Measurements from ENCODE around the gene ZNFX1.

ZNFX1 gene

GRCh38 chr20:49277786-49278035 is 146 bp downstream of the ZNFX1 start:
- DNase-seq, result no peak

GRCh38 chr20:49276961-49277785 is 684 bp downstream of the ZNFX1 start:
- DNase-seq, result no peak

GRCh38 chr20:49276161-49276960 is 1.5 kb downstream of the ZNFX1 start:
- DNase-seq, result no peak

- no peak for DNase-seq
Measured at GRCh38 chr20:49275636-49276035, 2.2 kb downstream of the ZNFX1 start.

- no peak for DNase-seq
Measured at GRCh38 chr20:49275216-49275615, 2.6 kb downstream of the ZNFX1 start.

GRCh38 chr20:49273696-49274277 is 4.1 kb downstream of the ZNFX1 start:
- DNase-seq, result no peak

- no peak for DNase-seq
Measured at GRCh38 chr20:49272654-49273053, 5.2 kb downstream of the ZNFX1 start.

GRCh38 chr20:49270736-49271135 is 7.1 kb downstream of the ZNFX1 start:
- no peak for DNase-seq

- DNase-seq, result no peak
Measured at GRCh38 chr20:49270177-49270576, 7.7 kb downstream of the ZNFX1 start.

- DNase-seq, result no peak
Measured at GRCh38 chr20:49268600-49269365, 9.1 kb downstream of the ZNFX1 start.

GRCh38 chr20:49267327-49267726 is 10.5 kb downstream of the ZNFX1 start:
- DNase-seq, result no peak

GRCh38 chr20:49262444-49262843 is 15.4 kb downstream of the ZNFX1 start:
- DNase-seq, result no peak

- DNase-seq, result no peak
Measured at GRCh38 chr20:49261173-49261572, 16.7 kb downstream of the ZNFX1 start.

- no peak for DNase-seq
Measured at GRCh38 chr20:49260218-49260617, 17.6 kb downstream of the ZNFX1 start.

- DNase-seq, result no peak
Measured at GRCh38 chr20:49259799-49260198, 18.1 kb downstream of the ZNFX1 start.

- DNase-seq, result no peak
Measured at GRCh38 chr20:49259284-49259683, 18.6 kb downstream of the ZNFX1 start.

- no peak for DNase-seq
Measured at GRCh38 chr20:49256261-49256660, 21.6 kb downstream of the ZNFX1 start.

GRCh38 chr20:49252556-49253350 is 25.1 kb downstream of the ZNFX1 start:
- DNase-seq, result no peak

- DNase-seq, result no peak
Measured at GRCh38 chr20:49248879-49249665, 28.8 kb downstream of the ZNFX1 start.

GRCh38 chr20:49248301-49248700 is 29.6 kb downstream of the ZNFX1 start:
- DNase-seq, result no peak

- DNase-seq, result no peak
Measured at GRCh38 chr20:49247792-49248191, 30.1 kb downstream of the ZNFX1 start.
